ELF-1 (cell line): ENCODE measurements around the gene ZNF581.

Source experiments
- DNase-seq: peaks from one replicate; pipeline ENCODE4 v3.0.0-alpha.2; 2016; ENCODE audit warnings: low read depth, low spot score

ZNF581 gene

DNA sequence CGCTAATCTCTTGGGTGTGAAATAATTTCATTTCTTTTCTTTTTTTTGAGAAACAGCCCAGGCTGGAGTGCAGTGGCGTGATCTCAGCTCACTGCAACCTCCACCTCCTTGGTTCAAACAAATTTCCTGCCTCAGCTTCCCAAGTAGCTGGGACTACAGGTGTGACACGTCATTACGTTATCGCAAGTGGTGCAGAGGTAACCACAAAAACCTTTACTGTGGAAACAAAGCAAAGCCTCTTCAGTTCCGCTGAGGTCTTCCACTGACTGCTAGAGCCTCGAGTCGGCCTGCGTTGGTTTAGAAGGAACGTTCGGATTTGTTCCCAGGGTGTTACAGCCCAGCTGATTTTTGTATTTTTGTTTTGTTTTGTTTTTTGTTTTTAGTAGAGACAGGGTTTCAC lies 17.1 kb upstream of the ZNF581 start:
- DNase-seq: no peak

DNA sequence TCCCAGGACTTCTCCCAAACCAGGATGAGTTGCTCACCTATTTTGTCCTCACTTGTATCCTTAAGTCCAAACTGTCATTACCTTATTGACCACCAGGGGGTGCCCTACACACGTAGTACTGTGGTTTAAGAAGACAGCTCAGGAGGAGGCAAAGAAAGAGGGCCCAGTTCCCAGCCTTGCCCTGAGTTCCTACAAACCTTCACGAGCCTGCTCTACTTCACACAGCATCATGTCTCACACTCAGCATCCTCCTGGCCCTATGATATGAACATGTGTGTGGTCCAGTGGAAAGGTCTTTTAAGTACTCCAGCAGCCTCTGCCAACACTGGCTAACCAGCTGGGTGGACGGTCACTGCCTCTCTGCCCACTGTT lies 11.0 kb upstream of the ZNF581 start:
- DNase-seq: peak; percentile 82

GRCh38 chr19:55633861-55634260 lies 9.6 kb upstream of the ZNF581 start:
- DNase-seq: no peak

GRCh38 chr19:55635334-55635717 lies 8.1 kb upstream of the ZNF581 start:
- DNase-seq: no peak

- no peak for DNase-seq
These were observed 7.5 kb upstream of the ZNF581 start for GRCh38 chr19:55635856-55636440.

- DNase-seq: no peak
These were observed 6.7 kb upstream of the ZNF581 start for GRCh38 chr19:55636723-55637122.

DNA sequence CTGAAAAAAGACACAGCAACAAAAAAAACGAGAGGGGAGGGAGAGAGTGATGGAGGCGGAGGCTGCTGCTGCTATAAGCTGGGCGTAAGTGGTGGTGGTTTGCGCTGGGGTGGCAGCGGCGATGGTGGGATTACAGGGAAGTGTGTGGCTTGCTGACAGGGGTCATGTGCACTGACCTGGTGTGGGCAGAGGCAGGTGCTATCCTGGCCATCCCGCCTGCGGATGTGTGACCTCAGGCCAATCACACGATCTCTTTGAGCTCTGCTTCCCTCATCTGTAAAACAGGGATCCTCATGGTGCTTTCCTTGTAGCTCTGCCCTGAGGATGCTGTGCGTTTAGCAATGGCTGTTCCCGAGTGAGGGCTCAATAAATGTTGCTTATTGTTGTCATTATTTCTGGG lies 5.9 kb upstream of the ZNF581 start:
- no peak for DNase-seq

GRCh38 chr19:55638864-55639359 lies 4.5 kb upstream of the ZNF581 start:
- peak; percentile 67 for DNase-seq

GRCh38 chr19:55640043-55640576 lies 3.3 kb upstream of the ZNF581 start:
- peak; percentile 87 for DNase-seq

GRCh38 chr19:55640577-55641425 lies 2.6 kb upstream of the ZNF581 start, which contains the start of gene ZNF580:
Gene ZNF580, plus strand, starts transcription at chr19:55641002. Its CDS starts 1,507 bp downstream, at chr19:55642509.
- peak; percentile 73 for DNase-seq

- DNase-seq: no peak
These were observed 1.9 kb upstream of the ZNF581 start for GRCh38 chr19:55641426-55642152.

GRCh38 chr19:55642153-55643002 lies 1.1 kb upstream of the ZNF581 start:
- DNase-seq: no peak

- DNase-seq: no peak
These were observed 383 bp downstream of the ZNF581 start for GRCh38 chr19:55643887-55644176.

DNA sequence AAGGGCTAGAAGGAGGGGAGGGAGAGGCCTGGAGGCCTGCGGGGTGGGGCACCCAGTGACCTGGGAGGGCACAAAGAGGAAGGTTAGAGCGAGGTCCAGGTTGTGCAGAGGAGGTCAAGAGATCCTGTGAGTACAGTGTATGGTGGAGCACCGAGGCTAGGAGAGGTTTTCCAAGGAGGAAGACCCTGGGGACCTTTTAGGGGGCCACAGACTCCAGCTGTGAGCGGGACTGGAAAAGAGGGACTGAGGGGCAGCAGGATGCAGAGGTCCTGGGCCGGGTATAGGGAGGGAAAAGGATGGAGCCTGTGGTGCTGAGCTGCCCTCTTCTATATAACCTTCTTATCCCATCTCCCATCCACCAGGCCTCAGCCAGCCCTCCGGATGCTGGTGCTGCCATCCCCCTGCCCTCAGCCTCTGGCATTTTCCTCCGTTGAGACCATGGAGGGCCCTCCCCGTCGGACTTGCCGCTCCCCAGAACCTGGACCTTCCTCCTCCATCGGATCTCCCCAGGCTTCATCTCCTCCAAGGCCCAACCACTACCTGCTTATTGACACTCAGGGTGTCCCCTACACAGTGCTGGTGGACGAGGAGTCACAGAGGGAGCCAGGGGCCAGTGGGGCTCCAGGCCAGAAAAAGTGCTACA lies 863 bp downstream of the ZNF581 start:
- no peak for DNase-seq

DNA sequence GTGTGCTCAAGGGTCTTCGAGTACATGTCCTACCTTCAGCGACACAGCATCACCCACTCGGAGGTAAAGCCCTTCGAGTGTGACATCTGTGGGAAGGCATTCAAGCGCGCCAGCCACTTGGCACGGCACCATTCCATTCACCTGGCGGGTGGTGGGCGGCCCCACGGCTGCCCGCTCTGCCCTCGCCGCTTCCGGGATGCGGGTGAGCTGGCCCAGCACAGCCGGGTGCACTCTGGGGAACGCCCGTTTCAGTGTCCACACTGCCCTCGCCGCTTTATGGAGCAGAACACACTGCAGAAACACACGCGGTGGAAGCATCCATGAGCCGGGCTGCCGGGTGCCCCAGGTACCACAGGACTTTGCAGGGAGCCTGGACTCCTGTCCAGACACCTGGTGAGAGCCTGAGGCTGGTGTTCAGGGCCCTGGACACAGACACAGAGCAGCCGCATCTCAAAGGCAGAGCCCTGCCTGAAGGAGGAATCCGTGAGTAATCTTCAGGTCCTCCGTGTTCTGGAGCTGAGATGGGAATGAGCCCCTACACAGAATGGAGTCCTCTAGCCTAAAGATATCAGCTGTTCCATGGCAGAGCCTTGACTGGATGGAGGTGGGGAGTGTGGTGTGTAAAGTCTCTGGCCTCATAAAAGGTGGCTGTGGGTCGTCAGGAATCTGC lies 1.5 kb downstream of the ZNF581 start:
- no peak for DNase-seq

DNA sequence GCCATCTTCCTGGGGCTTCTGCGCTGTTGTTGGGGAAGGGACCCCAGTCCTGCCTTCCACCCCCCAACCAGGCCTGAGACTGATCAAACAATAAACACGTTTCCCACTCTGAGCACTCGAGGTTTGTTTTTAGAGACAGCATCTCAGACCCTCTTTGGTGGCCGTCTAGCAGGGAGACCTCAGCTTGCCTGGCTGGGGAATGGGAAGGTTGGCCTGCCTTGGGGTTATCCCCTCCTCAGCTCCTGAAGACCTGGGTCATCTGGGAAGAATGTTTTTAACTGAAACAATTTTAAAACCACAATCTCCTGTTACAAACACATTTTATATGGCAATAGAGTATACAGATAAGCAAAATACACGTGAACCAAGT lies 2.0 kb downstream of the ZNF581 start:
- DNase-seq: no peak

GRCh38 chr19:55646889-55647731 lies 3.7 kb downstream of the ZNF581 start:
- DNase-seq: peak; percentile 16

DNA sequence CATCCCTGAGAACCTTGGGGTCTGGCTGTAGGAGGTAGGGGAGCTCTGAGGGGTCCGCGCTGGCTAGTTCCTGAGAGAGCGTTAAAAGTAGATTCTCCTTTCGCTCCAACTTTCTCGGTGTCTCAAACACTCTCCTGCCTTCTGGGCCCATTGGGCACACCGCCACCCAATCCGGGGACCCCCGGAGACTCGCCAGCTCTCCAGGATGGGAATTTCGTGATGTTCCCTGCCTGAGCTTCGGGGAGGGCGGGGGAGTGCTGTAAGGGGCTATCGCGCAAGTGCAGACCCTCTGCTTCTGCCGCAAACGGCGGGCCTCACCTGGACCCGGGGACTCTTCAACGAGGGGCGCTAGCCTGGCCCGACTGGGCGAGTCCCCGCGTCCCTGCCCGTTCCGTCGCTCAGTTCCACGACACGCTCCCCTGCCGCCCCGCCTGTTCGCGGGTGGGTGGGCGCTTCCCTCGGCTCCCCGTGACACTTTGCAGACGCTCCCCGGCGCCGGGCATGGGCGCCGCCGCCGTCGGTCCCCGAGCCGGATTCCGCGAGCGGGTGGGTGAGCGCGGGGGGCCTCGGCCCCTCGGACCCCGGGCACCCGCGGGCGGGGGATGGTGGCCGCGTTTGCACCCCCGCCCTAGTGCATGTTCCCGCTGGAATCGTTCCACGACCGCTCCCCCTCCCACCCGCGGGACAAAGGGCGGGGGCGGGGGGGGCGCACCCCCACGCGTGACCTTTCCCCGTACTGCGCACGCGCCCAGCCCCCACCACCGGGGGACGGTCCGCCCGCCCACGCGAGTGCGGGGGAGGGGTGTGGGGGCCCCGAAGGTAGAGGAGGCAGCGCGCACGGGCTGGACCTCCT lies 4.5 kb downstream of the ZNF581 start, which contains the start of gene CCDC106:
CCDC106 (plus strand) TSS at position 481 of the 853 bp plus-strand sequence. CDS start 835 bp downstream, outside the sequence.
- DNase-seq: peak; percentile 72
